HG03039 (cell line): ENCODE measurements around the gene DNAJC4.
"Not testable (repeated sequence)": the region's sequence is repeated elsewhere in the genome, so short reads cannot be mapped to it uniquely, and the experiment has no call there.

Source experiments
- ATAC-seq: cut with Tn5 transposase; IDR thresholded peaks from one replicate; pipeline ENCODE4 v1.9.1; 2021; ENCODE audit warnings: mild to moderate bottlenecking, moderate library complexity; ENCODE audit not compliant: unreplicated experiment

The DNAJC4 gene

GRCh38 chr11:64243236-64243854 lies 13.0 kb downstream of the DNAJC4 start:
- ATAC-seq = no peak

GRCh38 chr11:64244107-64244506 lies 13.8 kb downstream of the DNAJC4 start:
- ATAC-seq = no peak

DNA sequence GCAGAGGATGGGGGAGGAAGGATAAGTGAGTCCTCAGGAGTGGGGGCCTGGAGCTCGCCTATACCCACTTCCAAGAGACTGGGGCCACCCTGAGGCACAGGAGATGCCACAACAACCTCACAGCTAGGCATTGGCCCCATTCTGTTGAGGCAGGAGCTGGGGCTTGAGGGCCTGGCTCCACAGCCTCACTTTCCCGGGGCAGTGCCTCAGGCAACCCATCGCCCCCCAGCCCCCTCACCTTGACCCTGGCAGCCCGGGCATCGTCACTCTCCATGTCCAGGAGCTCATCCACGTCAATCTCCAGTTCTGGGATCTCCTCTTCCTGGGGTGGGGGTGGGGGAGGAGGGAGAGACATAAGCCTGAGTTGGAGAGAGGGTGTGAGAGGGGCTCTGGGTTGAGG lies 14.6 kb downstream of the DNAJC4 start:
- no peak for ATAC-seq

DNA sequence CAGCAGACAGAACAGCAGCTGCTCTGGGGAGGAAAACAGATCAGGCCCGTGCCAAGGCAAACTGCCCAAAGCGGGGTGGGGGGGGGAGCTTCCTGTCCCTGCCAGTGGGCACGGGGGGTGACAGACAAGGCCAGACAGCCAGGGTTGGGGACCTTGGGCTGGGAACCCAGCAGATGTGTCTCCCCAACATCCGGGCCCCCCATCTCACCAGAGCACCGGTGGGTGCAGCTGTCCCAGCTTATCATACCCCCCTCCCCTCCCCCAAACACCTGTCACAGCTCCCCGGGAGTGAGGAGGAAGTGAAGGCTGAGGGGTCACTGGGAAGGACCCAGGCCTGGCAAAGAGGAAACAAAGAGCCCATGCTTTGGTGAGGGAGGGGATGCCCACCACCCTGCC lies 15.1 kb downstream of the DNAJC4 start:
- no peak for ATAC-seq

DNA sequence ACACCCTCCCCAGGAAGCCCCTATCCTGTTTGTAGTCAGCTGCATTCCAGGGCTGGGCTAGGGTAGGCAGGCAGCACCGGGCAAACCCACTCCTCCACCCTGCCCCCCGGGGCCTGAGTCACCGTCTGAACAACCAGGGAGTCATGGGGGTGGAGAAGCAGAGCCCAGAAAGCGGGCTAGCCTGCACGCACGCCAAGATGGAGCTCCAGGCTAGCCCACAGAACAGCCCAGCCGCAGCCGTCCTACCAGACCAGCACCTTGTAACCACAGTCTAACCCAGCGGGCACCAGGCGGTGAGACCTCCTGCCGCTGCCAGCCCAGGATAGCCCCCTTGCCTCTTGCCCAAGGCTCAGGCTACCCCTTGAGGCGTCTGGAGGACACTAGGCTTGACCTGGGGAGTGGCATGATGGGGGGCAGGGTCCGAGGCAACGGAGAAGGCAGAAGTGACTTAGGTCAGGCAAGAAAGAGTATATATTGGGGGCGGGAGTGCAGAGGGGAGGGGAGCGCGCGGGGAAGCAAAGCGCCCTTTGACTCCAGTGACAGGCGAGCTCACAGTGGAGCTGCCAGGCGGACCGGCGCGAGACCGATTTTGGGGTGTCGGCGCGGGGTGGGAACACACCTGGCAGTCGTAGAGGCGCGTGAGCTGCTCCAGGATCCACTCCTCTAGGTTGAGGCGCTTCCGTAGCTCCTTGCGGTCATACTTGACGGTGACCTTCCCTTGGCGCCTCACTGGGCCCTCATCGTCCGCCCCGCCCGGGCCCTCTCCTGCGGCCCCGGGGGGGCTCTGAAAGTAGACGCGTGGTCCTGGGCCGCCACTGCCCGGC lies 15.7 kb downstream of the DNAJC4 start:
- no peak for ATAC-seq

DNA sequence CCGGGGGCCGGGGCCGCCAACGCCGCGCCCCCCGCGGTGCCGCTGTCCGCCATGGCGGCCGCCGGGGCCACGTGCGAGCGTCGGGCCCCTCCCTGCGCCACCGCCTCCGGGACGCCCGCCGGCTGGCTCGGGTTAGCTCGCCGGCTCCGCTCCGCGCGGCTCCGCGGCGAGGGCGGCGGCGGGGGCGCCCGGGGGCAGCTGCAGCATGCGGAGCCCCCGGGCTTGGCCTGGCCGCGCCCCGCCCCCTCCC lies 16.2 kb downstream of the DNAJC4 start:
- not testable (repeated sequence) for ATAC-seq

DNA sequence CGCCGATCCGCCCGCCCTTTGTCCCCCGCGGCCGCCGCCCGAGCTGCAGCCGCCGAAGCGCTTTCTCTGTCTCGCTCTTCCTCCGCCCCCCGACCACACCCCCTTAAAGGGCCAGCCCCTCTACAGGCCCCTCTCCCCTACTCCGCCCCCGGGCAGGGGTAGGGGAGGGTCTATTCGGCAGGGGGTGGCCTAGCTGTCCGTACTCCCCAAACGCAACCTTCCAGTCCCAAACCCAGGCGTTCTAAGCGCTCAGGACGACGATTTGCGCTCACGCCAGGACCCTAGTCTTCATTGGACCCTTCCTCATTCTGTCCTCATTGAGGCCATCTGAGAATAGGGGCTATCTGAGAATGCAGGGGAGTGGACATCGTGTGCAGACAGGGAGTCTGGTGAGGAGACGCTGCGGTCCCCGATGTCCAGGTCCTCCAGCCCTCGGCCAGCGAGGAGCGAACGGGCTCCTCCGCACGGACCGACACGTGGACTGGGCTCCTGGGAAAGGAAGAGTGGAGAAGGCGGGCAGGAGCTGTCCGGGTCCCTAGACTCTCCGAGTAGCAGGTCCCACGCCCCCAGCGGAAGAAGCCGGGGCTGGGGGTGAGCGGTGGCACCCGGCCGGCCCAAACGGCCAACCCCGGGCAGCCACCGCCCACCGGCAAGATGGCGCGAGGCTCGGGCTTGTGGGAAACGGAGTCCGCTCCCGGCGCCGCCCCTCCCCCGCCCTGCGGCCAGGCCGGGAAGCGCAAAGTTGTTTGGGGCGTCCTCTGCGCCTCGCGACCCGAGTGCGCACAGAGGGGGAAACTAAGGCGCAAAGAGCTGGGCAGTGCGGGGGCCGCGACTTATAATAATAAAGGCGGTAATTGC lies 16.8 kb downstream of the DNAJC4 start, which contains the start of gene PPP1R14B:
Gene PPP1R14B (minus strand): TSS at position 73 of the 858 bp plus-strand sequence. CDS start 270 bp downstream, outside the sequence.
- no peak for ATAC-seq

- ATAC-seq = no peak
These were observed 17.6 kb downstream of the DNAJC4 start for GRCh38 chr11:64247729-64248531.

- no peak for ATAC-seq
These were observed 18.2 kb downstream of the DNAJC4 start for GRCh38 chr11:64248578-64248977.

- ATAC-seq = no peak
These were observed 18.7 kb downstream of the DNAJC4 start for GRCh38 chr11:64249038-64249437.

- ATAC-seq = no peak
These were observed 19.4 kb downstream of the DNAJC4 start for GRCh38 chr11:64249563-64250414.

GRCh38 chr11:64250415-64251015 lies 20.2 kb downstream of the DNAJC4 start:
- no peak for ATAC-seq

GRCh38 chr11:64251016-64251752 lies 20.8 kb downstream of the DNAJC4 start, which contains the start of gene PLCB3:
TSS of gene PLCB3 (plus strand) at chr11:64251530. CDS start at chr11:64251650, 120 bp downstream.
- ATAC-seq = peak; percentile 40

- ATAC-seq = no peak
These were observed 21.3 kb downstream of the DNAJC4 start for GRCh38 chr11:64251753-64252002.

DNA sequence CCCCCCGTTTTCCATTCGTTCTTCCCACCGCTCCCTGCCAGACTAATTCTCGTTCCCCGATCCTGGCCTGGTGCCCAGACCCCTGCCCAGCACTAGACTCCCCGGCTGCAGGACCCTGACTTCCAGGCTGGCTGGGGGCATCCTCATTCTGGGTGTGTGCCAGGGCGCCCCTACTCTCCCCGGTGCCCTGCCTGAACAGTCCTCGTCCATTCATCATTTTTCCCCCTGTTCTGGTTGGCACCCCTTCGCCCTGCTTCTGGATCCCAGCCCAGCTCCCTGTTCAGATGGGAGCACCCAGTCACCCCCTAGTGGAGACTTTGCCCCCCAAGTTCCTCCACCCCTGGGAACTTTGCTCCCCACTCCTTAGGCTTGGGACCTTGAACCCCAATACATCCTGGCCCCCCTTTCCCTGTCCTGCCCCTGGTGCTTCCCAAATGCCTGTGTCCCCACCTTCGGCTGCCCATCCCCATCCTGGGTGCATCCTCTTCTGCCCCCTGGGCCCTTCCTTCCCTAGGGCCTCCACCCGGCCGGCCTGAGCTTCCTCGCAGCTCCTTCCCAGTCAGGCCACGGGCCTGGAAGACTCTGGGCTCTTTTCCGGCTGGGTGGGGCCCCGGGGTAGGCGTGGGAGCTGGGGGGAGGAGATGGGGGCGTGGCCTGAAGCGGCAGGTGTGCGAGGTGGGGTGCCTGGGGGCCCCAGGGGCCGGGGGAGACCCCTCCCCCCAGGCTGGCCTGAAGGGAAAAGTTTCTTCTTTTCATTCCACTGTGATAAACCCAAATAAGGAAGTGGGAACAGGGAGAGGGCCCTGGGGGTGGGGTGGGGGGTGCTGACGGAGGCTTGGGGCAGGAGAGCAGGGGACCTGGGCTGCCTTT lies 21.9 kb downstream of the DNAJC4 start:
- ATAC-seq = no peak

- no peak for ATAC-seq
These were observed 22.7 kb downstream of the DNAJC4 start for GRCh38 chr11:64253043-64253442.

DNA sequence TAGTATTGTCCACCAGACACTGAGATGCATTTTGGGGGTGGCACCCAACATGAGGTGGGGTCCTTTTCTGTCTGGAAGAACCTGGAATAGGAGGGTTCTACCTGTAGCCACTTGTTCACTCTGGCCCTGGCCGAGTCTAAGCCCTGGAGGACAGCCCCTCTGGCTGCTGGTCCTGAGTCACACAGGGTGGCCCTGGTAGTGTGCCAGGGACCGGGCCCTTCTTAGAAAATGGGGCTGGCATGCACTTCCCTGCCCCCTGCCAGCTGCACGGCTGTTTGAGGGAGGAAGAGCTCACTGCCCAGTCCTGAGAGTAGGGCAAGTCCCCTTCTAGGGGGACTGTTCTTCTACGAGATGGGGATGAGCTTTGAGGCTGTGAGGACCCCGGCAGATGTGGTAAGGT lies 23.1 kb downstream of the DNAJC4 start:
- ATAC-seq = no peak

GRCh38 chr11:64254326-64254725 lies 24.0 kb downstream of the DNAJC4 start:
- no peak for ATAC-seq
